Activated naive CD8-positive, alpha-beta T cell treated with anti-CD3 and anti-CD28 coated beads, Interleukin-2, amount 10 ng/mL, durations not matched to agents 7 days and 5 days (primary cell): ENCODE data around the gene TUBA1B. TPM values are rescaled to one million over a fixed set of nuclear protein-coding genes. Genes with fewer than 3 reads are reported as not detected.

Source experiments
- total RNA-seq, 2 experiments: library from RNA; stranded (reverse); gene quantifications; one replicate each; pipeline ENCODE4 v1.2.3, GENCODE V29; 2021

Gene TUBA1B
- total RNA-seq, 2 experiments from 2014 or later = 1,302 to 1,389 TPM

Other genes starting within 250 kb of the TUBA1B start
- gene FKBP11, start 205.9 kb downstream of the TUBA1B start, total RNA-seq = 10 to 100 TPM; 51.9 to 53.4 TPM
- 10 to 100 TPM; 88.0 to 96.5 TPM for gene ARF3, start 173.9 kb downstream of the TUBA1B start, total RNA-seq
- 10 to 100 TPM in 1 of 2 experiments, 1 to 10 TPM in 1; 9.4 to 10.1 TPM for gene WNT10B, start 159.7 kb downstream of the TUBA1B start, total RNA-seq
- 1 to 10 TPM; 1.7 to 2.0 TPM for gene WNT1, start 153.1 kb downstream of the TUBA1B start, total RNA-seq
- under 1 TPM; 0.20 to 0.30 TPM for gene DDN, start 132.0 kb downstream of the TUBA1B start, total RNA-seq
- gene PRKAG1, start 112.6 kb downstream of the TUBA1B start, total RNA-seq = 10 to 100 TPM; 50.0 to 56.6 TPM
- 100 to 1,000 TPM; 123 to 129 TPM for gene KMT2D, start 70.6 kb downstream of the TUBA1B start, total RNA-seq
- gene RHEBL1, start 61.4 kb downstream of the TUBA1B start, total RNA-seq = 1 to 10 TPM; 8.0 to 9.7 TPM
- under 1 TPM; 0.11 to 0.25 TPM for gene DHH, start 36.6 kb downstream of the TUBA1B start, total RNA-seq
- gene LMBR1L, start 20.5 kb downstream of the TUBA1B start, total RNA-seq = 100 to 1,000 TPM; 111 to 112 TPM
- 100 to 1,000 TPM in 1 of 2 experiments, 10 to 100 TPM in 1; 99.5 to 101 TPM for gene TUBA1A, start 57.7 kb upstream of the TUBA1B start, total RNA-seq
- gene TUBA1C, start 133.7 kb upstream of the TUBA1B start, total RNA-seq = 100 to 1,000 TPM; 162 to 168 TPM
- under 1 TPM in 1 of 2 experiments, not detected in 1; 0.67 TPM for gene PRPH, start 163.8 kb upstream of the TUBA1B start, total RNA-seq
- gene TROAP, start 191.9 kb upstream of the TUBA1B start, total RNA-seq = 10 to 100 TPM; 73.8 to 80.4 TPM
- gene C1QL4, start 205.8 kb upstream of the TUBA1B start, total RNA-seq = not detected
- under 1 TPM; 0.11 to 0.31 TPM for gene DNAJC22, start 215.5 kb upstream of the TUBA1B start, total RNA-seq
- 10 to 100 TPM; 12.1 to 13.3 TPM for gene SPATS2, start 236.1 kb upstream of the TUBA1B start, total RNA-seq